CD4-positive, alpha-beta T cell treated with Interleukin-4 for 4 hours (primary cell): ENCODE data around the gene APH1B.

Experiments
- DNase-seq: peaks from one replicate; pipeline ENCODE4 v3.0.0-alpha.2; 2020

APH1B gene

GRCh38 chr15:63254991-63255390 lies 22.4 kb upstream of the APH1B start:
- no peak for DNase-seq

GRCh38 chr15:63255489-63255990 lies 21.9 kb upstream of the APH1B start:
- no peak for DNase-seq

GRCh38 chr15:63256433-63257274 lies 20.8 kb upstream of the APH1B start:
- no peak for DNase-seq

- DNase-seq = no peak
Measured at GRCh38 chr15:63258658-63259057, 18.7 kb upstream of the APH1B start.

- no peak for DNase-seq
Measured at GRCh38 chr15:63260791-63261190, 16.6 kb upstream of the APH1B start.

GRCh38 chr15:63261311-63261710 lies 16.1 kb upstream of the APH1B start:
- DNase-seq = no peak

- DNase-seq = no peak
Measured at GRCh38 chr15:63263519-63263918, 13.9 kb upstream of the APH1B start.

- DNase-seq = no peak
Measured at GRCh38 chr15:63264688-63265293, 12.6 kb upstream of the APH1B start.

- peak; percentile 15 for DNase-seq
Measured at GRCh38 chr15:63274427-63274826, 3.0 kb upstream of the APH1B start.

- DNase-seq = no peak
Measured at GRCh38 chr15:63276342-63277037, 915 bp upstream of the APH1B start.

- no peak for DNase-seq
Measured at GRCh38 chr15:63277893-63278456, 570 bp downstream of the APH1B start.

- no peak for DNase-seq
Measured at GRCh38 chr15:63283126-63283525, 5.7 kb downstream of the APH1B start.

- DNase-seq = no peak
Measured at GRCh38 chr15:63284335-63284734, 6.9 kb downstream of the APH1B start.

- DNase-seq = no peak
Measured at GRCh38 chr15:63287109-63287508, 9.7 kb downstream of the APH1B start.

- DNase-seq = no peak
Measured at GRCh38 chr15:63288342-63288741, 10.9 kb downstream of the APH1B start.

- peak; percentile 54 for DNase-seq
Measured at GRCh38 chr15:63288778-63289378, 11.5 kb downstream of the APH1B start.

- no peak for DNase-seq
Measured at GRCh38 chr15:63291507-63291906, 14.1 kb downstream of the APH1B start.

GRCh38 chr15:63292241-63292640 lies 14.8 kb downstream of the APH1B start:
- no peak for DNase-seq

- DNase-seq = no peak
Measured at GRCh38 chr15:63292771-63293170, 15.4 kb downstream of the APH1B start.

- DNase-seq = no peak
Measured at GRCh38 chr15:63294359-63294758, 17.0 kb downstream of the APH1B start.

GRCh38 chr15:63295341-63295740 lies 17.9 kb downstream of the APH1B start:
- no peak for DNase-seq

- no peak for DNase-seq
Measured at GRCh38 chr15:63296195-63296594, 18.8 kb downstream of the APH1B start.
